ENCODE measurements around the gene KIAA0319L. TPM values are rescaled to one million over a fixed set of nuclear protein-coding genes. Genes with fewer than 3 reads are reported as not detected.

The KIAA0319L gene
- total and polyA plus RNA-seq, 4 donors = 27.0 to 107 (median 27.9) TPM

DNA sequence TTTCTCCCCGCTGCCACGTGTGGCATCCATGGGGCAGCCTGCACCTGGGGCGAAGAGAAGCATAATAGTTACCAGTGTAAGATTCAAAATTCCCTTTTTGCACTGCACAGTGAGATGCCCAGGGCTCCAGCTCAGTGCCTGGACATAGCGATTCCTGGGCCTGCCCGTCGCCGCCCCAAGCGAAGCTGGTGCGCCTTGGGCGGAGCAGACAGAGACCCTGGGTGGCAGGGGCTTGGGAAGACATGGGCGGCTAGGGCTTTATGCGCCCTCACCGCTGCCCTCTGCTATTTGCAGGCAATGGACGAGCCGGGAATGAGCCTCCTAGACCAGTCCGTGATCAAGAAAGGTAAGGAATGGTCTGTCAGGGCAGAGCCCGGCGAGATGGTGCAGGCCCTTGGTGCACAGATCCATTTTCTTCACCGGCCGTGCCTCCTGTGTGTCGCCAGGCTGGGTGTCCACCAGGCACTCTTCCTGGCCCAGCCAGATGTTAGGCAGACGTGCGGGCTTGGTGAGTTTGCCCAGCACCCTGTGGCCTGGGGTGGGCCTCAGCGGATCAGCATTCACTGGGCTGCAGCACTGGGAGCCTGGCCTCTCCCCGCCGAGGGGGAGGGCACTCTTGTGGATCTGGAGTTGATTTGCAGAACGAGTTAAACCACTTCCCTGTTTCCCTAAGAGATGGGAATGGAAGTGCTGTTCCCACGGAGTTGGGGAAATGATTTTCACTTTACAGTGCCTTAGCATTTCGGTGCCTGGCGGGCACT is 17.6 kb upstream of the KIAA0319L start:
- no peak overlapping the region for H3K9ac ChIP-seq (ENCODE audit: low read depth in 1 of 2, low read length in 2 of 2)
- H3K27me3 ChIP-seq (ENCODE audit: control insufficient read depth in 4 of 4, insufficient read depth in 4 of 4, low read length in 3 of 4) = peaks cover 0 to 6% (median 3%) of the 10 kb centered on the region in 4 donors
- DNase-seq (ENCODE audit: low spot score) = no peak
- H3K4me1 ChIP-seq (ENCODE audit: control insufficient read depth in 4 of 4, insufficient read depth in 4 of 4, low read length in 3 of 4) = peaks cover 4 to 19% (median 14%) of the 10 kb centered on the region in 4 donors
- 63% methylated on average over 30 of the region's 30 CpGs for WGBS
- no peak overlapping the region for H3K4me3 ChIP-seq (ENCODE audit: low read depth in 1 of 3, low read length in 3 of 3)
- H3K9me3 ChIP-seq (ENCODE audit: control insufficient read depth in 4 of 4, low read length in 3 of 4) = no peaks in the 10 kb centered on the region
- H3K36me3 ChIP-seq (ENCODE audit: control insufficient read depth in 4 of 4, insufficient read depth in 3 of 4, low read depth in 1 of 4, low read length in 3 of 4) = no peaks in the 10 kb centered on the region
- no peak overlapping the region for H3K27ac ChIP-seq (ENCODE audit: low read depth in 1 of 2, low read length in 2 of 2)
- TF ChIP-seq YY1 (IDR thresholded peaks at IDR 0.05) (no peak), TAF1 (conservative IDR thresholded peaks at IDR 0.05) (no peak), EGR1 (IDR thresholded peaks at IDR 0.05; ENCODE audit: low read depth in 2 of 2) (no peak), NR2F2 (IDR thresholded peaks at IDR 0.05) (no peak), HNF4G (IDR thresholded peaks at IDR 0.05) (no peak), RXRA (IDR thresholded peaks at IDR 0.05) (no peak), FOXA2 (IDR thresholded peaks at IDR 0.05) (no peak), ATF3 (IDR thresholded peaks at IDR 0.05) (no peak)
- TF ChIP-seq, protein P1, sequence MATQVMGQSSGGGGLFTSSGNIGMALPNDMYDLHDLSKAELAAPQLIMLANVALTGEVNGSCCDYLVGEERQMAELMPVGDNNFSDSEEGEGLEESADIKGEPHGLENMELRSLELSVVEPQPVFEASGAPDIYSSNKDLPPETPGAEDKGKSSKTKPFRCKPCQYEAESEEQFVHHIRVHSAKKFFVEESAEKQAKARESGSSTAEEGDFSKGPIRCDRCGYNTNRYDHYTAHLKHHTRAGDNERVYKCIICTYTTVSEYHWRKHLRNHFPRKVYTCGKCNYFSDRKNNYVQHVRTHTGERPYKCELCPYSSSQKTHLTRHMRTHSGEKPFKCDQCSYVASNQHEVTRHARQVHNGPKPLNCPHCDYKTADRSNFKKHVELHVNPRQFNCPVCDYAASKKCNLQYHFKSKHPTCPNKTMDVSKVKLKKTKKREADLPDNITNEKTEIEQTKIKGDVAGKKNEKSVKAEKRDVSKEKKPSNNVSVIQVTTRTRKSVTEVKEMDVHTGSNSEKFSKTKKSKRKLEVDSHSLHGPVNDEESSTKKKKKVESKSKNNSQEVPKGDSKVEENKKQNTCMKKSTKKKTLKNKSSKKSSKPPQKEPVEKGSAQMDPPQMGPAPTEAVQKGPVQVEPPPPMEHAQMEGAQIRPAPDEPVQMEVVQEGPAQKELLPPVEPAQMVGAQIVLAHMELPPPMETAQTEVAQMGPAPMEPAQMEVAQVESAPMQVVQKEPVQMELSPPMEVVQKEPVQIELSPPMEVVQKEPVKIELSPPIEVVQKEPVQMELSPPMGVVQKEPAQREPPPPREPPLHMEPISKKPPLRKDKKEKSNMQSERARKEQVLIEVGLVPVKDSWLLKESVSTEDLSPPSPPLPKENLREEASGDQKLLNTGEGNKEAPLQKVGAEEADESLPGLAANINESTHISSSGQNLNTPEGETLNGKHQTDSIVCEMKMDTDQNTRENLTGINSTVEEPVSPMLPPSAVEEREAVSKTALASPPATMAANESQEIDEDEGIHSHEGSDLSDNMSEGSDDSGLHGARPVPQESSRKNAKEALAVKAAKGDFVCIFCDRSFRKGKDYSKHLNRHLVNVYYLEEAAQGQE (IDR thresholded peaks at IDR 0.05) = no peak

DNA sequence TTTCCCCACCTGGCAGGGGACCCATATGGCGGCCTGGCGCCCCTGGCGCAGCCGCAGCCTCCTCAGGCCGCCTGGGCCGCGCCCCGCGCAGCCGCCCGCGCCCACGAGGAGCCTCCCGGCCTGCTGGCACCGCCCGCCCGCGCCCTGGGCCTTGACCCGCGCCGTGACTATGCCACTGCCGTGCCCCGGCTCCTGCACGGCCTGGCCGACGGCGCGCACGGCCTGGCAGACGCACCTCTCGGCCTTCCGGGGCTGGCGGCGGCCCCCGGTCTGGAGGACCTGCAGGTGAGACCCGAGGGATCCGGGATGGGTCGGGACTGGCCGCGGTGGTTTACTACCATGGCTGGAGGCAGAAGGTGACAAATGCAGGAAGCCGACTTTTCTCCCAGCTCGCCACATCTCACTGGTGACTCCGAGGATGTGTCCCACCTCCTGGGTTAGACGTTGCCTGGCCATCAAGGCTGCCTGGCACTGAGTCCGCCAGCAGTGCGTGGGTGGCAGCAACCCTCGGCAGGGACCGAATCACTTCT is 17.0 kb upstream of the KIAA0319L start:
- DNase-seq (ENCODE audit: low spot score) = no peak
- Histone ChIP-seq H3K9ac (ENCODE audit: low read depth in 1 of 2, low read length in 2 of 2) (no peak overlapping the region), H3K4me1 (ENCODE audit: control insufficient read depth in 4 of 4, insufficient read depth in 4 of 4, low read length in 3 of 4) (peaks cover 4 to 19% (median 14%) of the 10 kb centered on the region in 4 donors), H3K9me3 (ENCODE audit: control insufficient read depth in 4 of 4, low read length in 3 of 4) (no peaks in the 10 kb centered on the region), H3K36me3 (ENCODE audit: control insufficient read depth in 4 of 4, insufficient read depth in 3 of 4, low read depth in 1 of 4, low read length in 3 of 4) (no peaks in the 10 kb centered on the region), H3K27ac (ENCODE audit: low read depth in 1 of 2, low read length in 2 of 2) (no peak overlapping the region), H3K4me3 (ENCODE audit: low read depth in 1 of 3, low read length in 3 of 3) (peak overlapping the region in 1 of 3 donors; percentile 37), H3K27me3 (ENCODE audit: control insufficient read depth in 4 of 4, insufficient read depth in 4 of 4, low read length in 3 of 4) (peaks cover 0 to 6% (median 3%) of the 10 kb centered on the region in 4 donors)
- no peak for TF ChIP-seq FOXA2 (IDR thresholded peaks at IDR 0.05)
- TF ChIP-seq JUND (IDR thresholded peaks at IDR 0.05) = no peak
- TF ChIP-seq, protein P2, sequence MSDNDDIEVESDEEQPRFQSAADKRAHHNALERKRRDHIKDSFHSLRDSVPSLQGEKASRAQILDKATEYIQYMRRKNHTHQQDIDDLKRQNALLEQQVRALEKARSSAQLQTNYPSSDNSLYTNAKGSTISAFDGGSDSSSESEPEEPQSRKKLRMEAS (IDR thresholded peaks at IDR 0.05) = no peak
- TF ChIP-seq TAF1 (conservative IDR thresholded peaks at IDR 0.05) = no peak
- no peak for TF ChIP-seq HNF4G (IDR thresholded peaks at IDR 0.05)
- no peak for TF ChIP-seq HNF4A (conservative IDR thresholded peaks at IDR 0.05)
- TF ChIP-seq, protein P3, sequence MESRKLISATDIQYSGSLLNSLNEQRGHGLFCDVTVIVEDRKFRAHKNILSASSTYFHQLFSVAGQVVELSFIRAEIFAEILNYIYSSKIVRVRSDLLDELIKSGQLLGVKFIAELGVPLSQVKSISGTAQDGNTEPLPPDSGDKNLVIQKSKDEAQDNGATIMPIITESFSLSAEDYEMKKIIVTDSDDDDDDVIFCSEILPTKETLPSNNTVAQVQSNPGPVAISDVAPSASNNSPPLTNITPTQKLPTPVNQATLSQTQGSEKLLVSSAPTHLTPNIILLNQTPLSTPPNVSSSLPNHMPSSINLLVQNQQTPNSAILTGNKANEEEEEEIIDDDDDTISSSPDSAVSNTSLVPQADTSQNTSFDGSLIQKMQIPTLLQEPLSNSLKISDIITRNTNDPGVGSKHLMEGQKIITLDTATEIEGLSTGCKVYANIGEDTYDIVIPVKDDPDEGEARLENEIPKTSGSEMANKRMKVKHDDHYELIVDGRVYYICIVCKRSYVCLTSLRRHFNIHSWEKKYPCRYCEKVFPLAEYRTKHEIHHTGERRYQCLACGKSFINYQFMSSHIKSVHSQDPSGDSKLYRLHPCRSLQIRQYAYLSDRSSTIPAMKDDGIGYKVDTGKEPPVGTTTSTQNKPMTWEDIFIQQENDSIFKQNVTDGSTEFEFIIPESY (IDR thresholded peaks at IDR 0.05) = no peak
- no peak for TF ChIP-seq FOXA1 (IDR thresholded peaks at IDR 0.05)
- TF ChIP-seq ATF3 (IDR thresholded peaks at IDR 0.05) = no peak
- TF ChIP-seq RAD21 (IDR thresholded peaks at IDR 0.05) = no peak
- TF ChIP-seq, protein P1 (IDR thresholded peaks at IDR 0.05) = no peak
- no peak for TF ChIP-seq SP1 (IDR thresholded peaks at IDR 0.05)
- no peak for TF ChIP-seq RXRA (IDR thresholded peaks at IDR 0.05)
- TF ChIP-seq CTCF (IDR thresholded peaks at IDR 0.05; ENCODE audit: low read depth, low read length, missing input control) = no peak
- TF ChIP-seq GABPA (IDR thresholded peaks at IDR 0.05 in 1 of 2, conservative IDR thresholded peaks at IDR 0.05 in 1 of 2) = no peak
- no peak for TF ChIP-seq YY1 (IDR thresholded peaks at IDR 0.05)
- TF ChIP-seq EGR1 (IDR thresholded peaks at IDR 0.05; ENCODE audit: low read depth in 2 of 2) = no peak
- no peak for TF ChIP-seq NR2F2 (IDR thresholded peaks at IDR 0.05)
- 26% methylated on average over 48 of the region's 48 CpGs for WGBS

All from liver (tissue), 9 donors.